HG02852 (cell line): Measurements from ENCODE around the gene PTPRCAP.
"Not testable (repeated sequence)": the region's sequence is repeated elsewhere in the genome, so short reads cannot be mapped to it uniquely, and the experiment has no call there.

Source experiments
- ATAC-seq: cut with Tn5 transposase; IDR thresholded peaks from one replicate; pipeline ENCODE4 v1.9.1; 2021; ENCODE audit warnings: mild to moderate bottlenecking, moderate library complexity; ENCODE audit not compliant: unreplicated experiment

The PTPRCAP gene

GRCh38 chr11:67437082-67437808 lies at the start of gene PTPRCAP:
PTPRCAP (minus strand) TSS chr11:67437682; CDS start chr11:67437619, 63 bp downstream.
- ATAC-seq = peak; percentile 40

- peak; percentile 36 for ATAC-seq
These were observed 49.2 kb upstream of the PTPRCAP start for GRCh38 chr11:67486481-67487195.

- not testable (repeated sequence) for ATAC-seq
These were observed 48.4 kb upstream of the PTPRCAP start for GRCh38 chr11:67485873-67486361.

- ATAC-seq = no peak
These were observed 47.4 kb upstream of the PTPRCAP start for GRCh38 chr11:67484847-67485311.

- ATAC-seq = no peak
These were observed 46.6 kb upstream of the PTPRCAP start for GRCh38 chr11:67483831-67484665.

GRCh38 chr11:67482827-67483798 lies 45.6 kb upstream of the PTPRCAP start, which contains the start of gene AIP:
AIP (plus strand) TSS chr11:67483026; CDS start chr11:67483159, 133 bp downstream.
- ATAC-seq = peak; percentile 73

GRCh38 chr11:67482275-67482826 lies 44.9 kb upstream of the PTPRCAP start:
- no peak for ATAC-seq

GRCh38 chr11:67477344-67478050 lies 40.0 kb upstream of the PTPRCAP start:
- not testable (repeated sequence) for ATAC-seq

GRCh38 chr11:67476692-67477091 lies 39.2 kb upstream of the PTPRCAP start:
- ATAC-seq = not testable (repeated sequence)

GRCh38 chr11:67472882-67473281 lies 35.4 kb upstream of the PTPRCAP start:
- ATAC-seq = no peak

- no peak for ATAC-seq
These were observed 33.0 kb upstream of the PTPRCAP start for GRCh38 chr11:67470337-67471002.

- no peak for ATAC-seq
These were observed 32.0 kb upstream of the PTPRCAP start for GRCh38 chr11:67469508-67469811.

- peak; percentile 68 for ATAC-seq
These were observed 31.5 kb upstream of the PTPRCAP start, which contains the start of gene TMEM134 for GRCh38 chr11:67468759-67469507. TMEM134 (minus strand) TSS chr11:67469251; CDS start chr11:67469192, 59 bp downstream.

- ATAC-seq = peak; percentile 2
These were observed 30.9 kb upstream of the PTPRCAP start for GRCh38 chr11:67468456-67468758.

GRCh38 chr11:67468056-67468455 lies 30.6 kb upstream of the PTPRCAP start:
- no peak for ATAC-seq

- no peak for ATAC-seq
These were observed 29.7 kb upstream of the PTPRCAP start for GRCh38 chr11:67466962-67467771.

- no peak for ATAC-seq
These were observed 28.9 kb upstream of the PTPRCAP start for GRCh38 chr11:67466367-67466766.
